Neural progenitor cell (in vitro differentiated cells): ENCODE results near the gene VKORC1. TPM values are rescaled to one million over a fixed set of nuclear protein-coding genes. Genes with fewer than 3 reads are reported as not detected.
A peak's percentile ranks its signal among the peaks of the same experiment; 100 is the strongest.

Source experiments
- DNase-seq: peaks from one replicate; pipeline ENCODE4 v3.0.0-alpha.2; 2016; ENCODE audit warnings: low spot score
- H2AFZ ChIP-seq: fragments of 200-600 bp; sonication (generic); replicated peaks from 2 replicates; pipeline ENCODE4 v1.6.1; 2016; ENCODE audit warnings: antibody characterized with exemption
- H3F3A ChIP-seq: fragments of 200-600 bp; sonication (generic); 2 replicates; pipeline ENCODE4 v1.6.1; 2016; ENCODE audit warnings: antibody characterized with exemption, low read depth
- H3K27ac ChIP-seq: fragments of 200-600 bp; sonication (generic); 2 replicates; pipeline ENCODE4 v1.5.1; 2016; ENCODE audit warnings: mild to moderate bottlenecking
- H3K27me3 ChIP-seq: fragments of 200-600 bp; sonication (generic); 2 replicates; pipeline ENCODE4 v1.6.1; 2016; ENCODE audit warnings: mild to moderate bottlenecking, moderate library complexity
- H3K36me3 ChIP-seq: fragments of 200-600 bp; sonication (generic); 2 replicates; pipeline ENCODE4 v1.5.1; 2016
- H3K4me1 ChIP-seq: fragments of 200-600 bp; sonication (generic); 2 replicates; pipeline ENCODE4 v1.6.1; 2016; ENCODE audit warnings: mixed run types
- H3K4me2 ChIP-seq: fragments of 200-600 bp; sonication (generic); 2 replicates; pipeline ENCODE4 v1.6.1; 2016
- H3K4me3 ChIP-seq: fragments of 200-600 bp; sonication (generic); 2 replicates; pipeline ENCODE4 v1.5.1; 2016
- H3K79me2 ChIP-seq: fragments of 200-600 bp; sonication (generic); 2 replicates; pipeline ENCODE4 v1.6.1; 2016; ENCODE audit warnings: low read depth
- H3K9ac ChIP-seq: fragments of 200-600 bp; sonication (generic); 2 replicates; pipeline ENCODE4 v1.6.1; 2016
- H3K9me3 ChIP-seq: fragments of 200-600 bp; sonication (generic); 2 replicates; pipeline ENCODE4 v1.5.1; 2016; ENCODE audit warnings: low read depth
- H4K20me1 ChIP-seq: fragments of 200-600 bp; sonication (generic); 2 replicates; pipeline ENCODE4 v1.6.1; 2016; ENCODE audit warnings: low read depth
- H3K27ac Mint-ChIP-seq: 3 replicates; pipeline ENCODE4 v1.8.0; 2021; ENCODE audit warnings: mixed read lengths
- H3K27me3 Mint-ChIP-seq: 2 replicates; pipeline ENCODE4 v1.8.0; 2022; ENCODE audit warnings: low read depth, mild to moderate bottlenecking, inconsistent platforms, moderate library complexity, mixed read lengths; ENCODE audit not compliant: insufficient read depth
- H3K36me3 Mint-ChIP-seq: 3 replicates; pipeline ENCODE4 v1.8.0; 2021; ENCODE audit warnings: mixed read lengths
- H3K4me1 Mint-ChIP-seq: 3 replicates; pipeline ENCODE4 v1.8.0; 2021; ENCODE audit warnings: mixed read lengths
- H3K4me3 Mint-ChIP-seq: 3 replicates; pipeline ENCODE4 v1.8.0; 2021; ENCODE audit warnings: mild to moderate bottlenecking, moderate library complexity, mixed read lengths
- H3K9me3 Mint-ChIP-seq: 3 replicates; pipeline ENCODE4 v1.8.0; 2020; ENCODE audit warnings: mixed read lengths
- EZH2 ChIP-seq: fragments of 200-600 bp; sonication (generic); IDR thresholded peaks from 2 replicates; pipeline ENCODE4 v1.6.1; 2017; ENCODE audit warnings: antibody characterized with exemption, mild to moderate bottlenecking, moderate library complexity
- EZH2phosphoT487 ChIP-seq: fragments of 200-600 bp; sonication (generic); IDR thresholded peaks from 2 replicates; pipeline ENCODE4 v1.6.1; 2017; ENCODE audit warnings: antibody characterized with exemption
- total RNA-seq: library from RNA; depleted of rRNA; stranded (reverse); fragments of >200 nt; gene quantifications from 2 replicates; pipeline ENCODE4 v1.2.3, GENCODE V29; 2015; ENCODE audit warnings: low replicate concordance
- TF ChIP-seq, protein P1 (sequence below): fragments of 200-600 bp; sonication (generic); IDR thresholded peaks from 2 replicates; pipeline ENCODE4 v1.5.1; 2017; ENCODE audit warnings: antibody characterized with exemption, mild to moderate bottlenecking

Gene VKORC1
- total RNA-seq, 1 donor from 2014 or later: 95.9 TPM

DNA sequence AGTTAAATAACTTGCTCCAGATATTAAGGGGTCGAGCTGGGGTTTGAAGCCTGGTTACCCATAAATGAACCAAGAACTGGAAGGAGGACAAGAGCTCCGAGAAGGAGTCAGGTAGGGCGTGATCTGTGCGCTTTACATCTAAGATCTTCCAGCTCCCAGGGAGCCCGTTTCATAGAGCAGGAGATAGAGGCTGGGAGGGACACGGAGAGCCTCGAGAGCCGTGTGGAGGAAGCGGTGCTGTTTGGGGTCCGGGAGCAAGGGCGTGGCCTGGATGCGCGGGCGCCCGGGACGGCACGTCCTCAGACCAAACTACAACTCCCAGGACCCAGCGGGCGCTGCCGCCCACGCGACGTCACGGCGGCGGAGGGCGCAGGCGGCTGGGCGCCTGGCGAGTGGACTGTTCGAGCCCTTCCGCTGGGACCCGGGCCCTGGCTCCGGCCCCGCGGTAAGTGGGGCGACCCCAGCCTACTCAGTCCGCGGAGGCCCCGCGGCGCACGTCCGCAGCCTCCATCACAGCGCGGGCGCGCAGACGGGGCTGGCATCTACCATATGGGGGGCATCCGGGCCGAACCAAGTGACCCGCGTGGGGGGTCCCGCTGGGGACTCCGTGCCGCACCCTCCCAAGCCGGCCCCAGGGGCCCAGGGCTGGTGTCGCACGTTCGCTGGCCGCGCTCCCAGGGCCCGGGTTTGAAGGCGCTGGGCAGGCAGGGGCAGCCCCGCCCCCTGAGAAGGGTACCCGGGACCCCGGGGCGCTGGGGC is 13.6 kb upstream of the VKORC1 start, which contains the start of gene BCKDK:
Gene BCKDK (plus strand): TSS at position 352 of the 759 bp plus-strand sequence. CDS start 838 bp downstream, outside the sequence.
- Mint-ChIP-seq H3K36me3 (peaks cover 13% of the 10 kb centered on the region), H3K4me3 (peak within 1 kb of the TSS; percentile 90), H3K27ac (peak within 1 kb of the TSS; percentile 83), H3K4me1 (peaks cover 12% of the 10 kb centered on the region), H3K27me3 (peaks cover 3% of the 10 kb centered on the region), H3K9me3 (no peaks in the 10 kb centered on the region)
- Histone ChIP-seq H3K36me3 (no peaks in the 10 kb centered on the region), H3F3A (peaks cover 13% of the 10 kb centered on the region), H4K20me1 (no peaks in the 10 kb centered on the region), H3K4me3 (peak within 1 kb of the TSS; percentile 99), H3K27ac (no peak within 1 kb of the TSS), H3K9me3 (no peaks in the 10 kb centered on the region), H3K9ac (peak within 1 kb of the TSS; percentile 70), H3K27me3 (no peaks in the 10 kb centered on the region), H2AFZ (peak within 1 kb of the TSS; percentile 87), H3K4me2 (peak within 1 kb of the TSS; percentile 96), H3K79me2 (peaks cover 3% of the 10 kb centered on the region), H3K4me1 (peaks cover 5% of the 10 kb centered on the region)
- DNase-seq: peak; percentile 83
- TF ChIP-seq EZH2phosphoT487 (no peak), EZH2 (no peak)
- TF ChIP-seq, protein P1, sequence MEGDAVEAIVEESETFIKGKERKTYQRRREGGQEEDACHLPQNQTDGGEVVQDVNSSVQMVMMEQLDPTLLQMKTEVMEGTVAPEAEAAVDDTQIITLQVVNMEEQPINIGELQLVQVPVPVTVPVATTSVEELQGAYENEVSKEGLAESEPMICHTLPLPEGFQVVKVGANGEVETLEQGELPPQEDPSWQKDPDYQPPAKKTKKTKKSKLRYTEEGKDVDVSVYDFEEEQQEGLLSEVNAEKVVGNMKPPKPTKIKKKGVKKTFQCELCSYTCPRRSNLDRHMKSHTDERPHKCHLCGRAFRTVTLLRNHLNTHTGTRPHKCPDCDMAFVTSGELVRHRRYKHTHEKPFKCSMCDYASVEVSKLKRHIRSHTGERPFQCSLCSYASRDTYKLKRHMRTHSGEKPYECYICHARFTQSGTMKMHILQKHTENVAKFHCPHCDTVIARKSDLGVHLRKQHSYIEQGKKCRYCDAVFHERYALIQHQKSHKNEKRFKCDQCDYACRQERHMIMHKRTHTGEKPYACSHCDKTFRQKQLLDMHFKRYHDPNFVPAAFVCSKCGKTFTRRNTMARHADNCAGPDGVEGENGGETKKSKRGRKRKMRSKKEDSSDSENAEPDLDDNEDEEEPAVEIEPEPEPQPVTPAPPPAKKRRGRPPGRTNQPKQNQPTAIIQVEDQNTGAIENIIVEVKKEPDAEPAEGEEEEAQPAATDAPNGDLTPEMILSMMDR: no peak

GRCh38 chr16:31107465-31107867 is 12.9 kb upstream of the VKORC1 start:
- peak overlapping the region; percentile 96 for H3K4me2 ChIP-seq
- H3K36me3 ChIP-seq: no peaks in the 10 kb centered on the region
- H2AFZ ChIP-seq: peak overlapping the region; percentile 87
- no peaks in the 10 kb centered on the region for H3K9me3 ChIP-seq
- no peak overlapping the region for H3K9ac ChIP-seq
- Mint-ChIP-seq H3K4me1 (peaks cover 12% of the 10 kb centered on the region), H3K36me3 (peaks cover 13% of the 10 kb centered on the region), H3K27me3 (peaks cover 3% of the 10 kb centered on the region), H3K9me3 (no peaks in the 10 kb centered on the region), H3K27ac (peak overlapping the region; percentile 83), H3K4me3 (peak overlapping the region; percentile 90)
- H3F3A ChIP-seq: peaks cover 13% of the 10 kb centered on the region
- no peaks in the 10 kb centered on the region for H3K27me3 ChIP-seq
- TF ChIP-seq EZH2 (no peak), EZH2phosphoT487 (no peak)
- TF ChIP-seq, protein P1: no peak
- no peak for DNase-seq
- no peak overlapping the region for H3K27ac ChIP-seq
- H3K4me3 ChIP-seq: peak overlapping the region; percentile 99
- no peaks in the 10 kb centered on the region for H4K20me1 ChIP-seq
- H3K79me2 ChIP-seq: peaks cover 3% of the 10 kb centered on the region
- peaks cover 5% of the 10 kb centered on the region for H3K4me1 ChIP-seq

GRCh38 chr16:31106509-31107464 is 12.2 kb upstream of the VKORC1 start:
- H3K4me1 Mint-ChIP-seq: peaks cover 12% of the 10 kb centered on the region
- Histone ChIP-seq H3K4me1 (peaks cover 5% of the 10 kb centered on the region), H3K36me3 (no peaks in the 10 kb centered on the region), H3K79me2 (peaks cover 3% of the 10 kb centered on the region), H3K27ac (no peak overlapping the region), H3F3A (peaks cover 13% of the 10 kb centered on the region), H3K9ac (no peak overlapping the region), H3K4me2 (no peak overlapping the region), H3K9me3 (no peaks in the 10 kb centered on the region), H3K4me3 (no peak overlapping the region), H3K27me3 (no peaks in the 10 kb centered on the region), H4K20me1 (no peaks in the 10 kb centered on the region), H2AFZ (no peak overlapping the region)
- H3K4me3 Mint-ChIP-seq: peak overlapping the region; percentile 90
- H3K36me3 Mint-ChIP-seq: peaks cover 13% of the 10 kb centered on the region
- TF ChIP-seq, protein P1: no peak
- TF ChIP-seq EZH2phosphoT487: no peak
- TF ChIP-seq EZH2: no peak
- H3K27me3 Mint-ChIP-seq: peaks cover 3% of the 10 kb centered on the region
- H3K27ac Mint-ChIP-seq: peak overlapping the region; percentile 83
- no peak for DNase-seq
- H3K9me3 Mint-ChIP-seq: no peaks in the 10 kb centered on the region
